ENCODE data around the gene ZNF385A.

DNA sequence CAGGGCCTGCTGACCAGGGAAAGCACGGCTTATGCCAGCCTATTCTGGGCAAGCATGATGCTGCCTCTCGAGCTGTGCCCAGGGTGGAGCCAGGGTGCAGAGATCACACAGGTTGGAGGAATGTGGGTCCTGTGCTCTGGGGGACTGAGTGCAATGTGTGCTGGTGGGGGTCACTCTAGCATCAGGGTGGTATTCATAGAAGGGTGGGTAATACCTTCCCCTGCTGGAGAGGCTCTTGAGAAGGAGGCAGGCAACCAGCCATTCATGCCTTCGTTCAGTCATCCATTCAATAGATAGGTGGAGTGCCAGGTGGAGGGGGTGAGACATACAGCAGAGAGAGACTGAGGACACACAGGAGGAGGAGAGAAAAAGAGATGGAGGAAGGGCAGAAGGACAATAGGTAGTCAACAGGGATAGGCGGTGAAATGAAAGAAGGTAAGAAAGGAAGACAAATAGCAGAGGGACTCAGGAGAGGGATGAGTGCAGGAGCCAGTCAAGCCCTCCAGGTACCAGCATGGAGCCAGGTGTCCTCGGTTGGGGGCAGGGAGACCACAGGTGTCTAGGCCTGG lies 5.2 kb upstream of the ZNF385A start:
- TF ChIP-seq, protein P1, sequence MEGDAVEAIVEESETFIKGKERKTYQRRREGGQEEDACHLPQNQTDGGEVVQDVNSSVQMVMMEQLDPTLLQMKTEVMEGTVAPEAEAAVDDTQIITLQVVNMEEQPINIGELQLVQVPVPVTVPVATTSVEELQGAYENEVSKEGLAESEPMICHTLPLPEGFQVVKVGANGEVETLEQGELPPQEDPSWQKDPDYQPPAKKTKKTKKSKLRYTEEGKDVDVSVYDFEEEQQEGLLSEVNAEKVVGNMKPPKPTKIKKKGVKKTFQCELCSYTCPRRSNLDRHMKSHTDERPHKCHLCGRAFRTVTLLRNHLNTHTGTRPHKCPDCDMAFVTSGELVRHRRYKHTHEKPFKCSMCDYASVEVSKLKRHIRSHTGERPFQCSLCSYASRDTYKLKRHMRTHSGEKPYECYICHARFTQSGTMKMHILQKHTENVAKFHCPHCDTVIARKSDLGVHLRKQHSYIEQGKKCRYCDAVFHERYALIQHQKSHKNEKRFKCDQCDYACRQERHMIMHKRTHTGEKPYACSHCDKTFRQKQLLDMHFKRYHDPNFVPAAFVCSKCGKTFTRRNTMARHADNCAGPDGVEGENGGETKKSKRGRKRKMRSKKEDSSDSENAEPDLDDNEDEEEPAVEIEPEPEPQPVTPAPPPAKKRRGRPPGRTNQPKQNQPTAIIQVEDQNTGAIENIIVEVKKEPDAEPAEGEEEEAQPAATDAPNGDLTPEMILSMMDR (IDR thresholded peaks at IDR 0.05; ENCODE audit: low read length): no peak
- no peak for TF ChIP-seq EZH2 (IDR thresholded peaks at IDR 0.05; ENCODE audit: borderline replicate concordance, low read length)
